Natural killer cell (primary cell): ENCODE measurements around the gene MRAP2. TPM values are rescaled to one million over a fixed set of nuclear protein-coding genes. Genes with fewer than 3 reads are reported as not detected.

Experiments used
- ATAC-seq, 3 donors: fragments of 150-1000 bp in 2 of 3; fragments of 200-7000 bp in 1 of 3; cut with Tn5 transposase; 1 replicate in 1 of 3; 2 replicates in 2 of 3; pipeline ENCODE4 v1.10.0; 2021; ENCODE audit warnings: mild to moderate bottlenecking in 2 of 3, moderate library complexity in 2 of 3
- DNase-seq, 2 donors: peaks; one replicate each; pipeline versions ENCODE4 v3.0.0 to v3.0.0-alpha.2; 2013 to 2021; ENCODE audit warnings: mixed read lengths in 1 of 2
- H3K27ac ChIP-seq: one replicate; pipeline ENCODE4 v1.5.1; 2013; ENCODE audit warnings: mild to moderate bottlenecking, low read length
- H3K27me3 ChIP-seq: one replicate; pipeline ENCODE4 v1.6.1; 2013; ENCODE audit warnings: low read length; ENCODE audit not compliant: control insufficient read depth, insufficient read depth
- H3K36me3 ChIP-seq: one replicate; pipeline ENCODE4 v1.6.1; 2013; ENCODE audit warnings: low read length; ENCODE audit not compliant: control insufficient read depth, insufficient read depth
- H3K4me1 ChIP-seq: one replicate; pipeline ENCODE4 v1.6.1; 2013; ENCODE audit warnings: low read length; ENCODE audit not compliant: control insufficient read depth, insufficient read depth
- H3K4me3 ChIP-seq: one replicate; pipeline ENCODE4 v1.5.1; 2013; ENCODE audit warnings: low read length
- H3K9me3 ChIP-seq: one replicate; pipeline ENCODE4 v1.6.1; 2013; ENCODE audit warnings: low read length; ENCODE audit not compliant: control insufficient read depth, insufficient read depth
- H3K27ac Mint-ChIP-seq, 2 donors: one replicate each; pipeline ENCODE4 v1.8.0; 2022; ENCODE audit warnings: mild to moderate bottlenecking in 2 of 2, mixed read lengths in 2 of 2, moderate library complexity in 1 of 2
- H3K27me3 Mint-ChIP-seq, 2 donors: one replicate each; pipeline ENCODE4 v1.8.0; 2022; ENCODE audit warnings: low read depth in 2 of 2, mixed read lengths in 2 of 2
- H3K36me3 Mint-ChIP-seq: one replicate; pipeline ENCODE4 v1.8.0; 2022; ENCODE audit warnings: mixed read lengths
- H3K4me1 Mint-ChIP-seq, 2 donors: one replicate each; pipeline ENCODE4 v1.8.0; 2022; ENCODE audit warnings: mixed read lengths in 2 of 2
- H3K4me3 Mint-ChIP-seq: one replicate; pipeline ENCODE4 v1.8.0; 2022; ENCODE audit warnings: mild to moderate bottlenecking, moderate library complexity, mixed read lengths
- H3K9me3 Mint-ChIP-seq, 2 donors: one replicate each; pipeline ENCODE4 v1.8.0; 2022; ENCODE audit warnings: mixed read lengths in 2 of 2
- WGBS: methylation state at CpG from one replicate; pipeline ENCODE4 v1.1.7; 2013; ENCODE audit warnings: missing lambda C conversion rate; ENCODE audit not compliant: insufficient coverage; 5-methylcytosine and 5-hydroxymethylcytosine counted together
- intact Hi-C: fragments of 100-400 bp; cut with micrococcal nuclease; formaldehyde crosslinking; loops from one replicate; pipeline ENCODE4 v1.14.2; 2022
- total RNA-seq, 4 donors: library from RNA; stranded (reverse); fragments of 120-200 nt in 1 of 4; gene quantifications; one replicate each; pipeline versions ENCODE4 v1.2.3 to v1.2.4, GENCODE V29; 2013 to 2022
- TF ChIP-seq, protein P1 (sequence below): fragments of 200-600 bp; IDR thresholded peaks from one replicate; pipeline ENCODE4 v1.8.0; 2022; ENCODE audit warnings: antibody characterized with exemption

The MRAP2 gene
- total RNA-seq, 3 donors from 2014 or later (not counting 1 experiment from before 2014, with no cell fraction given), result not detected

DNA sequence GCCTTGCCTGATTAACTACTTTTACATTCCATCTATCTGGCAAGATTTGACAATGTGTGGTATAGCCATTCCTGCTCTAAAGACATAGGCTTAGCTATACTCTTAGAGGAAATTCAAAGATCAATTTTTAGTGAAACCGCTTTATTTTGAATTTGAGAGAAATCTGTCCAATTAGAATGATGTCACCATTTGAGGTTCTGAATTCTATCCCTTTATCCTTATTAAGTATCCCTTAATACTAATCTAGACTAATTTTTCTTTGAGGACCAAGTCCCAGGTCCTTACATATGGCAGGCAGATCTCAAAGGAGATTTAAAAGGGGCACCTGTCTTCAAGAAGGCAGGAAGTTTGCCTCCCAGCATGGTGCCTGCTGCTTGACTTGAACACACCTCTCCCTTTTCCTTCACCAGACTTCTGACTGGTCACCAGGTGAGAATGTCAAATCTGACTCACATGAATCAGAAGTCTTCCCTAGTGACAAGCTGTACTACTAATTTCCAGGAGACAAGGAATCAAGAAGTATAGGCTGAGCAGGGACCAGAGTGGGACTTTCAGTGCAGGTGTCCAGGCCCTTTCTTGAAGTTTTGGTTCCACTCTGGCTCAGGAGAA is 15.0 kb upstream of the MRAP2 start:
- H3K4me1 Mint-ChIP-seq, result no peaks in the 10 kb centered on the region
- DNase-seq, result no peak
- intact Hi-C loops, result no loop called here
- H3K27ac Mint-ChIP-seq, result no peak overlapping the region
- TF ChIP-seq, protein P1, sequence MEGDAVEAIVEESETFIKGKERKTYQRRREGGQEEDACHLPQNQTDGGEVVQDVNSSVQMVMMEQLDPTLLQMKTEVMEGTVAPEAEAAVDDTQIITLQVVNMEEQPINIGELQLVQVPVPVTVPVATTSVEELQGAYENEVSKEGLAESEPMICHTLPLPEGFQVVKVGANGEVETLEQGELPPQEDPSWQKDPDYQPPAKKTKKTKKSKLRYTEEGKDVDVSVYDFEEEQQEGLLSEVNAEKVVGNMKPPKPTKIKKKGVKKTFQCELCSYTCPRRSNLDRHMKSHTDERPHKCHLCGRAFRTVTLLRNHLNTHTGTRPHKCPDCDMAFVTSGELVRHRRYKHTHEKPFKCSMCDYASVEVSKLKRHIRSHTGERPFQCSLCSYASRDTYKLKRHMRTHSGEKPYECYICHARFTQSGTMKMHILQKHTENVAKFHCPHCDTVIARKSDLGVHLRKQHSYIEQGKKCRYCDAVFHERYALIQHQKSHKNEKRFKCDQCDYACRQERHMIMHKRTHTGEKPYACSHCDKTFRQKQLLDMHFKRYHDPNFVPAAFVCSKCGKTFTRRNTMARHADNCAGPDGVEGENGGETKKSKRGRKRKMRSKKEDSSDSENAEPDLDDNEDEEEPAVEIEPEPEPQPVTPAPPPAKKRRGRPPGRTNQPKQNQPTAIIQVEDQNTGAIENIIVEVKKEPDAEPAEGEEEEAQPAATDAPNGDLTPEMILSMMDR, result no peak
- no peak overlapping the region for H3K4me3 ChIP-seq
- H3K27me3 Mint-ChIP-seq, result no peaks in the 10 kb centered on the region
- no peaks in the 10 kb centered on the region for H3K9me3 Mint-ChIP-seq
- no peaks in the 10 kb centered on the region for H3K27me3 ChIP-seq
- H3K9me3 ChIP-seq, result no peaks in the 10 kb centered on the region
- H3K36me3 Mint-ChIP-seq, result no peaks in the 10 kb centered on the region
- ATAC-seq, result no peak
- WGBS, result no CpG with 5 or more reads among the region's 1 CpG
- no peak overlapping the region for H3K27ac ChIP-seq
- H3K4me1 ChIP-seq, result no peaks in the 10 kb centered on the region
- H3K4me3 Mint-ChIP-seq, result no peak overlapping the region
- H3K36me3 ChIP-seq, result no peaks in the 10 kb centered on the region

GRCh38 chr6:84019141-84019841 is 14.3 kb upstream of the MRAP2 start:
- intact Hi-C loops, result no loop called here
- no peak overlapping the region for H3K27ac ChIP-seq
- no peaks in the 10 kb centered on the region for H3K4me1 ChIP-seq
- no peak for ATAC-seq
- no peak overlapping the region for H3K27ac Mint-ChIP-seq
- H3K36me3 Mint-ChIP-seq, result no peaks in the 10 kb centered on the region
- no peak for DNase-seq
- no peaks in the 10 kb centered on the region for H3K27me3 ChIP-seq
- no peaks in the 10 kb centered on the region for H3K27me3 Mint-ChIP-seq
- no peaks in the 10 kb centered on the region for H3K4me1 Mint-ChIP-seq
- TF ChIP-seq, protein P1, result no peak
- no peaks in the 10 kb centered on the region for H3K9me3 Mint-ChIP-seq
- no peaks in the 10 kb centered on the region for H3K9me3 ChIP-seq
- H3K4me3 Mint-ChIP-seq, result no peak overlapping the region
- H3K4me3 ChIP-seq, result no peak overlapping the region
- no peaks in the 10 kb centered on the region for H3K36me3 ChIP-seq
- 81% methylated on average over 7 of the region's 28 CpGs for WGBS

GRCh38 chr6:84019842-84020211 is 13.7 kb upstream of the MRAP2 start:
- Histone ChIP-seq H3K36me3 (no peaks in the 10 kb centered on the region), H3K4me3 (no peak overlapping the region), H3K4me1 (no peaks in the 10 kb centered on the region), H3K9me3 (no peaks in the 10 kb centered on the region), H3K27me3 (no peaks in the 10 kb centered on the region), H3K27ac (no peak overlapping the region)
- Mint-ChIP-seq H3K36me3 (no peaks in the 10 kb centered on the region), H3K4me3 (no peak overlapping the region), H3K4me1 (no peaks in the 10 kb centered on the region), H3K27me3 (no peaks in the 10 kb centered on the region), H3K9me3 (no peaks in the 10 kb centered on the region), H3K27ac (no peak overlapping the region)
- TF ChIP-seq, protein P1, result no peak
- no peak for DNase-seq
- intact Hi-C loops, result no loop called here
- WGBS, result 83% methylated on average over 5 of the region's 6 CpGs
- ATAC-seq, result no peak
